ENCODE measurements around the gene CBLL1.

GRCh38 chr7:107703872-107704271 lies 40.1 kb upstream of the CBLL1 start:
- no peak for TF ChIP-seq EZH2 (IDR thresholded peaks at IDR 0.05; ENCODE audit: low read length, unreplicated experiment)
- TF ChIP-seq, protein P1, sequence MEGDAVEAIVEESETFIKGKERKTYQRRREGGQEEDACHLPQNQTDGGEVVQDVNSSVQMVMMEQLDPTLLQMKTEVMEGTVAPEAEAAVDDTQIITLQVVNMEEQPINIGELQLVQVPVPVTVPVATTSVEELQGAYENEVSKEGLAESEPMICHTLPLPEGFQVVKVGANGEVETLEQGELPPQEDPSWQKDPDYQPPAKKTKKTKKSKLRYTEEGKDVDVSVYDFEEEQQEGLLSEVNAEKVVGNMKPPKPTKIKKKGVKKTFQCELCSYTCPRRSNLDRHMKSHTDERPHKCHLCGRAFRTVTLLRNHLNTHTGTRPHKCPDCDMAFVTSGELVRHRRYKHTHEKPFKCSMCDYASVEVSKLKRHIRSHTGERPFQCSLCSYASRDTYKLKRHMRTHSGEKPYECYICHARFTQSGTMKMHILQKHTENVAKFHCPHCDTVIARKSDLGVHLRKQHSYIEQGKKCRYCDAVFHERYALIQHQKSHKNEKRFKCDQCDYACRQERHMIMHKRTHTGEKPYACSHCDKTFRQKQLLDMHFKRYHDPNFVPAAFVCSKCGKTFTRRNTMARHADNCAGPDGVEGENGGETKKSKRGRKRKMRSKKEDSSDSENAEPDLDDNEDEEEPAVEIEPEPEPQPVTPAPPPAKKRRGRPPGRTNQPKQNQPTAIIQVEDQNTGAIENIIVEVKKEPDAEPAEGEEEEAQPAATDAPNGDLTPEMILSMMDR (conservative IDR thresholded peaks at IDR 0.05; ENCODE audit: low read depth, low read length): no peak
- TF ChIP-seq EZH2phosphoT487 (IDR thresholded peaks at IDR 0.05; ENCODE audit: borderline replicate concordance, low read length): no peak
